AML-193 (cell line): Measurements from ENCODE around the gene SPX.

Source experiments
- DNase-seq, 2 experiments: peaks; one replicate each; lab custom pipeline; 2025; lab: John Stamatoyannopoulos, UW

SPX gene, protein sequence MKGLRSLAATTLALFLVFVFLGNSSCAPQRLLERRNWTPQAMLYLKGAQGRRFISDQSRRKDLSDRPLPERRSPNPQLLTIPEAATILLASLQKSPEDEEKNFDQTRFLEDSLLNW

GRCh38 chr12:21526053-21526452 lies at the start of gene SPX:
TSS of gene SPX (plus strand) at chr12:21526296. CDS start at chr12:21526473, 177 bp downstream.
- no peak for DNase-seq

DNA sequence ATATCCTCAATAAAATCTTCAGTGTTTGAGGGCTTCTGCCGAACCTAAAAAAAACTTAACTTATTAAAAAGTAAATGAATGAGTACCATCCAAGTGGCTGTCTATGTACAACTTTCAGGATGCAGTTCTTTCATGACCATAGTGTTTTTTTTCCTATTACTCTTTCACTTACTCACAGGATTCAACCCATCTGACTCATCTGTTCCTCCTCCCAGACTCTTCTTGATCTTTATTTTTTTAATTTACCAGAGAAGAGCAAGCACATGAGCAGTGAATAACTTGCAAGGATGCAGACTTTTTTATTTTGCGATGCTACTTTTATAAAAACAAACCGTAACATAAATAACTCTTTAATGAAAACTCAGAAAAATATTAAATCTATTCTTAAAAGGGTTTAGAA lies 49.1 kb upstream of the SPX start:
- no peak for DNase-seq

DNA sequence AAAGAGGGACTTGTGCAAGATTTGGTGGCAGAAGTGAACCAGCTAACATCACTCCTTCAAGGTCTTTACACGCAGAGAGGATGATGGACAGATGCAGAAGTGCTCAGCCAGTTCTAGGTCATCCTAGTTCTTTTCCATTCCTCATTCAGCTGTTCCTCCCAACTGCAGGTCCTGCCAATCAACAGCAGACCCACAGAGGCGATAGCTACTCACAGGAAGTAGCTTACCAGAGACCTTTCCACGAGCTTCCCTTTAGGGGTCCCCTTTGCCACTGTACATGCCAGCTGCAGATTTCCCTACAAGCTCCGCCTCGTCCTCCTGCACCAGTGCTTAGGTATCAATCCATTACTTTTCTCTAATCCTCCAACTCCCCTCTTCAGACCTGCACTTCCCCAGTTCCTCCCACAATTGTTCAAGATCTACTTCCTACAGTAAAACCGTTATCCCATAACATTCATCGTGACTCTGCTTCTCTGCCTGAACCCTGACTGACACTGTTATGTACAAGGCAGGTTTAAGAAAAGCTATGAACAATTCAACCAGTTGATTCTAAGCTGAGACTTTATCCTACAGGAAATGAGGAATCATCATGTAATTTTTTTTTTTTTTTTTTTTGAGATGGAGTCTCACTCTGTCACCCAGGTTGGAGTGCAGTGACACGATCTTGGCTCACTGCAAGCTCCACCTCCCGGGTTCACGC lies 47.2 kb upstream of the SPX start:
- no peak for DNase-seq

DNA sequence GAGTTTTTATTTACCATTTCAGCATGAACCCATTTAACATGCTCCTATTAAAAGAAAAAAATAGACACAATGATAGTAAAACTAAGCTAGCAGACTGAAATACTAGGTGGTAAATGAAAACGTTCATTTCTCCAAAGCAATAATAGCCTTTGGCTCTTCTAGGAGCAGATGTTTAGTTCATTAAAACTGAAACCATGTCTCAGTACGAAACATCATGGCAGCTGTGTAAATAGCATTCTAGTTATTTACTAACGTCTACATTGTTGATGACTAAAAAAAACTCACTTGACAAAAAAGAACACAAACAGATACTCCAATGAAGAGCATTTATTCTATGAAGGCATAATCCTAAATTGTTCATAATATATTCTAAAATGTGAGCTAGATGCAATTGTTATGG lies 42.6 kb upstream of the SPX start:
- DNase-seq: no peak

GRCh38 chr12:21485998-21486397 lies 40.1 kb upstream of the SPX start:
- no peak for DNase-seq

GRCh38 chr12:21499765-21500164 lies 26.3 kb upstream of the SPX start:
- no peak for DNase-seq

DNA sequence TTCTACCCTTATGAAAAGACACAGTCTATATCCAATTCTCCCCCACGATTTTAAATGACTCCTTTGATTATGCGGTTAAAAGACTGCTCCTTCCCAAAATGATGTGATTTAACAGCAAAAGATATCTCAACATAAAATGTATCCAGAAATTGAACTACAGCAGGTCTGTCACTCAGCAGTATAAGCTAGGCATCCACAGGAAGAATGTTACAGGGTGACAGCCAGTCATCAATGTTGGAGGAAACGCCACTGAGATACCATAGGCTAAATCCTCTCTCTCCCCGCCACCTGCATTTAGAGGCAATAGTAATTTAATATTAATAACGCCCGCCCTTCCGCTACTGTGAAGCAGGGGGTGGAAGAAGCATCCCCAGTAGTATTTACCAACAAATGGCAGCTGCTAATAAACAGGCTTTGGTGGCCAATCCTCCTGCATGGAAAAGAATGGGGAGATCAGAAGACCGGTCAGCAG lies 25.3 kb upstream of the SPX start:
- no peak for DNase-seq

GRCh38 chr12:21501258-21502163 lies 24.6 kb upstream of the SPX start, which contains the start of the genes GOLT1B and RECQL:
TSS of gene GOLT1B (plus strand) at chr12:21501789. CDS start at chr12:21501924, 135 bp downstream.
TSS of gene RECQL (minus strand) at chr12:21501635. CDS start at chr12:21499570, 2,065 bp downstream.
- peak; percentile 94 to 95 for DNase-seq

- DNase-seq: peak in 1 of 2 experiments; percentile 3
Observed at GRCh38 chr12:21502164-21502496, 24.0 kb upstream of the SPX start.

DNA sequence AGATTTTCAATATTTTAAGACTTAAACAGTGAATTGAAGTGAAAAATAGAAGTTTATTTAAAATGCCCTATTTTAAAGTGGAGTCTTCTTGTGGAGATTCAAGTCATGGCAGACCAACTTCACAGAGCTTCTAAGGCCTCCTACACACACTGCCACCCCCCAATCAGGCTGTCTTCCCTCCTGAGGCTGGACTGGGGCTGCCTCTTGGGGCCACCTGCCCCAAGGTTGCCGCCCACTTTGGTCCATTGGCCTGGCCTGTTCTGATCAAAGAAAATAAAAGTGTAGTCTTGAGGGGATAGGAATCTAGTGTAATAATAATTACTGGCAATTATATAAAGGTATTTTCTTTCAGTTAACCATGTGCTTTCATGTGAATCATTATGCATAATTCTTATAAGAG lies 23.2 kb upstream of the SPX start:
- DNase-seq: no peak

DNA sequence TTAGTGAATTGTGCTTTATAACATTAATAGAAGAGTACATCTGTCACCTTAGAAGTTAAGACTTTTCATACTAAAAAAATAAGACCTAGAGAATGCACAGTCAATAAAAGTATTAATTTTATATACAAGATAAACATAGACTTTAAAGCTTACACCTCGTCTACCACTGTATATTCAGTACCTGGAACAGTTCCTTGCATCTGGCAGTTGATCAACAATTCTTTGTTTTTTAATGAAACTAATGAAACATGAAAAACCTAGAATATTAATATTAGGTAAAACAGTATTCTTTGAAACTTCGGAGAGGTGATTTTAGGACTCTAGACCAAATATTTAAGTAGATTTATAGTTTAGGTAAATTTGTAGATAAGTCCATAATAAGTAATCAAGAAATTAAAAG lies 20.2 kb upstream of the SPX start:
- DNase-seq: no peak

DNA sequence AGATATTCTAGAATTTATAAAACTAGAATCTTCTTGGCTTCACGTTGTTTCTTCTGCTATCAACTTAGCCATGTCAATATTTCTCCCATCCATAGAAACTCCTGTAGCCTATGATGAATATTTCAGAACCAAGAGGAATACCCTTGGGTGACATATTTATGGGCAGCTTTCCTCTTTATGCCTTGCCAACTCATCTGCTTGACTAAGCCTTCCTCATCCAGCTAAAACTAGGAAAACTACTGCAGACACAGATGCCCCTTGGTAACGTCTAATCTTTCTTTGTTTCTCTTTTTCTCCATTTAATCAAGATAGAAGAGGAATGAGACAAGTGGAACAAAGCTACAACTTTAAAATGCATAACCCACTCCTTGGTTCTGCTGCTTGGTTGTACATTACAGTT lies 18.2 kb upstream of the SPX start:
- DNase-seq: no peak

DNA sequence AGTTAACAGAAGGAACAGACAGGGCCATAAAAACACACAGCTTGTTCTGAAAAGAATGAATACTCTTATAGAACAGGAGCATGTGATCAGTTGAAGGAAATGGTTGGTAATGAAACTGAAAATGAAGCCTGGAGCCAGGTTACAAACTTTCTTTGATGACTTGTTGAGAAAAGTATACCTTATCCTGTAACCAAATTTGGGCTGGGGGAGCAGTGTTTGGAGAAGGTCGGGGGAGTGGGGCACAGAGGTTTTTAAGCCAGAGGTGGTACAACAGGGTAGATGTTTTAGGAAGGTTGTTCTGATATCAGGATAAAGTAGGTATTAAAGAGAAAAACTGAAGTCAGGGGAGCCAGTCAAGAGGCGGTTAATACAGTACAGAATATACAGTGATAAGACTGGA lies 16.3 kb upstream of the SPX start:
- no peak for DNase-seq

GRCh38 chr12:21516281-21516680 lies 9.8 kb upstream of the SPX start:
- no peak for DNase-seq

DNA sequence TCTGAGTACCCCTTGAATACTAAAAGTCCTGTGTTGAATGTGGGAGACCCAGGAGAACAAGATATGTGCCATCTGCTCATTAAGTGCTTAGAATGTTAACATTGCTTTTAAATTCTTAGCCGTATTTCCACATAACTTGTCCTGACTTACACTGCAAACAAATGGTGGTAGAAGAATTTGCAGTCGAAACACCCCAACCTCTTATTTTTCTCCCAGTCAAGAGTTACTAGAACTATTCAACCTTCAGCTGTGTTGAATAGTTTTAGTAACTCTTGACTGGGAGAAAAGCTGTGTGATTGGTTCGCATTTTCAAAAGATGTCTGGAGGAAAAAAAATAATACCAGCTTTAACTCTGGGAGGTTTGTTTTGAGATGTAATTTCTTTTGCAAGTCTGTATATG lies 7.6 kb upstream of the SPX start:
- no peak for DNase-seq

DNA sequence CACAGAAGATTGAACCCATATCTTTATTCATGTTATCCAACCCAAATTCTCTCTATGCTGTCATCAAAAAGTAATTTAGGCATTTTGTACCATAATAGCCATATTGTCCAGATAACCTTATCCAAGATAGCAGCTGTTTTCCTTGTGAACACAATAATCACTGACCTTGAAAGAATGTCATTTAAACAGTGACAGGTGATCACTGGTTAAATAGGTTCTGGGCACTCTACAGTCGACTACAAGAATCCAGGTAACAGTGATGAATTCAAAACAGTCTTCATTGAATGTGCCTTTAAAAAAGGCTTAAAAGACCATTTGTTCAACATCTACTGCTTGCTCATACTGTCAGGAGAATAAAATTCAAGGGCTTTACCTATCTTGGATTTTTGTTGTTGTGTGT lies 4.6 kb upstream of the SPX start:
- no peak for DNase-seq

- no peak for DNase-seq
Observed at GRCh38 chr12:21523148-21523547, 2.9 kb upstream of the SPX start.

- DNase-seq: no peak
Observed at GRCh38 chr12:21526721-21527345, 737 bp downstream of the SPX start.

GRCh38 chr12:21527451-21528180 lies 1.5 kb downstream of the SPX start:
- no peak for DNase-seq

DNA sequence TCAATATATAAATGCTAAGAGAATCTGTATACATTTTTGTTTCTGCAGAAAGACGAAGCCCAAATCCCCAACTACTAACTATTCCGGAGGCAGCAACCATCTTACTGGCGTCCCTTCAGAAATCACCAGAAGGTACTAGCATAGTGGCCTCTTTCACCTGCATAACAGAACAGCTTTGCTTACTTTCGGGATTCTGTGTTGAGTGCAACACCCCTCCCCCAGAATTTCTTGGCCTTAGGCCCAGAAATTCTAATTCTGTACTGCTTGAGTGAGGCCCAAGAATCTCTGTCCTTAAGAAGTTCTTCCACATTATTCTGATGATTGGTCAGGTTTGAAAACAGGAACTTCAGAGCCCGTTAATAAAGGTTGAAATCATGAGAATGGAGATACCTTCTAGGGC lies 2.9 kb downstream of the SPX start:
- DNase-seq: no peak

- no peak for DNase-seq
Observed at GRCh38 chr12:21529456-21529855, 3.4 kb downstream of the SPX start.
